Right lobe of liver (tissue), 4 donors: Measurements from ENCODE around the gene TIGD1.

Experiments
- CTCF ChIP-seq, 4 donors: fragments of 200-600 bp in 3 of 4; fragments of 450-650 bp in 1 of 4; IDR thresholded peaks; one replicate each; pipeline versions ENCODE4 v1.5.1 to v1.8.0; 2016 to 2022; ENCODE audit warnings: antibody characterized with exemption in 4 of 4, mild to moderate bottlenecking in 2 of 4
- POLR2A ChIP-seq: fragments of 450-650 bp; IDR thresholded peaks from one replicate; pipeline ENCODE4 v1.6.1; 2017; ENCODE audit warnings: antibody characterized with exemption, mild to moderate bottlenecking
- donor health status: DM: no; HTN: no; CAD: no.
- donor health status: DM: no; HTN: no; CAD: no.
- donor health status: DM: no; HTN: yes; CAD: no.

- TF ChIP-seq POLR2A (no peak), CTCF (IDR thresholded peaks at IDR 0.05) (no peak)
Measured at GRCh38 chr2:232543491-232543890, 6.9 kb downstream of the TIGD1 start.
